SK-N-SH (cell line): ENCODE results near the gene DDX51. TPM values are rescaled to one million over a fixed set of nuclear protein-coding genes. Genes with fewer than 3 reads are reported as not detected.
"Not testable (repeated sequence)": the region's sequence is repeated elsewhere in the genome, so short reads cannot be mapped to it uniquely, and the experiment has no call there.

ENCODE experiments used
- CTCF ChIA-PET: fragments of 300-600, 350-600 bp; formaldehyde crosslinking; extraction: SDS; loops from one replicate; lab custom pipeline; 2021; lab: Yijun Ruan, JAX
- POLR2A ChIA-PET: fragments of 350-600 bp; sonication (Branson Sonifier 250); formaldehyde crosslinking; extraction: SDS; loops from one replicate; lab custom pipeline; 2020; ENCODE audit warnings: antibody characterized with exemption, inconsistent platforms; lab: Yijun Ruan, JAX
- DNase-seq: peaks from one replicate; pipeline ENCODE4 v3.0.0; 2012
- H2AFZ ChIP-seq: fragments of 200-600 bp; sonication (generic); 2 replicates; pipeline ENCODE4 v1.8.1; 2016; ENCODE audit warnings: antibody characterized with exemption, mild to moderate bottlenecking, low read depth
- H3F3A ChIP-seq: fragments of 200-600 bp; sonication (generic); replicated peaks from 2 replicates; pipeline ENCODE3; 2016; ENCODE audit warnings: antibody characterized with exemption, mild to moderate bottlenecking; ENCODE audit not compliant: insufficient read depth
- H3K27ac ChIP-seq, 2 experiments: fragments of 200-500 bp in 1 of 2; fragments of 200-600 bp in 1 of 2; sonication (Bioruptor generic) in 1 of 2; sonication (generic), shearing (Covaris generic) in 1 of 2; 2 replicates each; pipeline versions ENCODE4 v1.5.1 to v1.6.1; 2014 to 2016; ENCODE audit warnings: low read depth in 2 of 2, inconsistent platforms in 1 of 2, low read length in 1 of 2, mild to moderate bottlenecking in 1 of 2, mixed read lengths in 1 of 2
- H3K27me3 ChIP-seq: fragments of 200-600 bp; sonication (generic), shearing (Covaris generic); 2 replicates; pipeline ENCODE4 v1.6.1; 2016; ENCODE audit warnings: mixed run types; ENCODE audit not compliant: insufficient read depth
- H3K36me3 ChIP-seq, 2 experiments: fragments of 200-500 bp in 1 of 2; fragments of 200-600 bp in 1 of 2; sonication (Bioruptor generic) in 1 of 2; sonication (generic) in 1 of 2; replicated peaks in 1 of 2; 2 replicates each; pipeline versions ENCODE3 to v1.5.1; 2014 to 2016; ENCODE audit warnings: low read length in 1 of 2, mild to moderate bottlenecking in 1 of 2; ENCODE audit not compliant: insufficient read depth in 2 of 2, control insufficient read depth in 1 of 2
- H3K4me1 ChIP-seq, 2 experiments: fragments of 200-500 bp in 1 of 2; fragments of 200-600 bp in 1 of 2; sonication (Bioruptor generic) in 1 of 2; sonication (generic), shearing (Covaris generic) in 1 of 2; 2 replicates each; pipeline versions ENCODE4 v1.5.1 to v1.6.1; 2014 to 2016; ENCODE audit warnings: low read depth in 1 of 2, low read length in 1 of 2, mixed run types in 1 of 2; ENCODE audit not compliant: insufficient read depth in 2 of 2, control insufficient read depth in 1 of 2
- H3K4me2 ChIP-seq: fragments of 200-600 bp; sonication (generic), shearing (Covaris generic); 2 replicates; pipeline ENCODE4 v1.6.1; 2017; ENCODE audit warnings: mixed run types
- H3K4me3 ChIP-seq, 2 experiments: fragments of 200-500 bp in 1 of 2; fragments of 200-600 bp in 1 of 2; sonication (Bioruptor generic) in 1 of 2; sonication (generic), shearing (Covaris generic) in 1 of 2; 2 replicates each; pipeline versions ENCODE4 v1.5.1 to v1.8.1; 2014 to 2016; ENCODE audit warnings: low read depth in 2 of 2, inconsistent platforms in 1 of 2, low read length in 1 of 2, mild to moderate bottlenecking in 1 of 2, mixed read lengths in 1 of 2, moderate library complexity in 1 of 2
- H3K79me2 ChIP-seq: fragments of 200-600 bp; sonication (generic); 2 replicates; pipeline ENCODE4 v1.8.1; 2017; ENCODE audit warnings: mild to moderate bottlenecking; ENCODE audit not compliant: insufficient read depth
- H3K9ac ChIP-seq: fragments of 200-600 bp; sonication (generic); 2 replicates; pipeline ENCODE4 v1.6.1; 2017; ENCODE audit warnings: mixed run types
- H3K9me2 ChIP-seq: fragments of 200-600 bp; sonication (generic); 2 replicates; pipeline ENCODE4 v1.6.1; 2017; ENCODE audit warnings: mixed run types
- H3K9me3 ChIP-seq: fragments of 200-600 bp; sonication (generic); 2 replicates; pipeline ENCODE4 v1.6.1; 2017; ENCODE audit warnings: mixed run types, mild to moderate bottlenecking, moderate library complexity
- H4K20me1 ChIP-seq: fragments of 200-600 bp; sonication (generic); 2 replicates; pipeline ENCODE4 v1.6.1; 2017; ENCODE audit warnings: mild to moderate bottlenecking, mixed run types; ENCODE audit not compliant: insufficient read depth
- EP300 ChIP-seq, 2 experiments: IDR thresholded peaks; 2 replicates each; pipeline versions ENCODE4 v1.4.0 to v1.6.1; 2012; ENCODE audit warnings: borderline replicate concordance in 1 of 2, low read depth in 1 of 2, low read length in 1 of 2
- FOSL2 ChIP-seq: IDR thresholded peaks from 2 replicates; pipeline ENCODE4 v1.4.0; 2012; ENCODE audit warnings: low read depth, mild to moderate bottlenecking, moderate library complexity, borderline replicate concordance
- POLR2AphosphoS5 ChIP-seq: IDR thresholded peaks from 2 replicates; pipeline ENCODE4 v1.6.1; 2012; ENCODE audit warnings: low read depth, low read length
- RAD21 ChIP-seq: IDR thresholded peaks from 2 replicates; pipeline ENCODE4 v1.6.1; 2012; ENCODE audit warnings: mild to moderate bottlenecking, low read length
- RFX5 ChIP-seq: IDR thresholded peaks from 2 replicates; pipeline ENCODE4 v1.6.1; 2012; ENCODE audit warnings: mild to moderate bottlenecking, improper control_type of control experiment, low read length
- YY1 ChIP-seq: IDR thresholded peaks from 2 replicates; pipeline ENCODE4 v1.4.0; 2012; ENCODE audit warnings: low read depth, mild to moderate bottlenecking
- WGBS: methylation state at CpG from one replicate; pipeline ENCODE4 v1.1.6; 2017; ENCODE audit warnings: low lambda C conversion rate; 5-methylcytosine and 5-hydroxymethylcytosine counted together
- polyA plus RNA-seq, 3 experiments: library from polyadenylated mRNA; depleted of rRNA; stranded (reverse); fragments of >200 nt; gene quantifications; 2 replicates each; pipeline ENCODE4 v1.2.3, GENCODE V29; 2012
- TF ChIP-seq, protein P1 (sequence below): IDR thresholded peaks from 2 replicates; pipeline ENCODE4 v1.4.0; 2012; ENCODE audit warnings: low read depth, borderline replicate concordance
- TF ChIP-seq, protein P2 (sequence below): fragments of 150-350 bp; IDR thresholded peaks from 2 replicates; pipeline ENCODE4 v1.6.1; 2017; ENCODE audit warnings: antibody characterized with exemption, low read length, low read depth, borderline replicate concordance
- TF ChIP-seq, protein P3 (sequence below): IDR thresholded peaks from 2 replicates; pipeline ENCODE4 v1.6.1; 2012; ENCODE audit warnings: mild to moderate bottlenecking, low read depth, low read length, moderate library complexity

Gene DDX51
- polyA plus RNA-seq, 1 of the 3 experiments (the other 2 are of a cell fraction) = 17.3 TPM

DNA sequence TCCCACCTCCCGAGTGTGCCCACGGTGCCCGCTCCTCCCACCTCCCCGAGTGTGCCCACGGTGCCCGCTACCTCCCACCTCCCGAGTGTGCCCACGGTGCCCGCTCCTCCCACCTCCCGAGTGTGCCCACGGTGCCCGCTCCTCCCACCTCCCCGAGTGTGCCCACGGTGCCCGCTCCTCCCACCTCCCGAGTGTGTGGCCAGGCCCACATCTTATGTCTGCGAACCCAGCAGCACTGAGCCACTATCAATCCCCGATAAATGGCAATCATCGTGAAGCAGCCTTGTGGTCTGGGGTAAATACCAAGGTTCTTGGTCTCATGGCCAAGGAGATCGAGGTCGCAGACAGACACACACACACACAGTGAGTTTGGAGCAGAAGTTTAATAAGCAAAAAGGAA, 7.9 kb downstream of the DDX51 start:
- H3K4me2 ChIP-seq, H3K79me2 ChIP-seq, H3K4me3 ChIP-seq, H2AFZ ChIP-seq, DNase-seq, H3K27me3 ChIP-seq, H3K4me1 ChIP-seq, H3F3A ChIP-seq, H4K20me1 ChIP-seq, POLR2A ChIA-PET, H3K9ac ChIP-seq, CTCF ChIA-PET, H3K27ac ChIP-seq, H3K9me3 ChIP-seq, H3K9me2 ChIP-seq: not testable (repeated sequence)
- 25% methylated on average over 5 of the region's 21 CpGs for WGBS
- peaks cover 6 to 26% of the 10 kb centered on the region in 2 experiments for H3K36me3 ChIP-seq

DNA sequence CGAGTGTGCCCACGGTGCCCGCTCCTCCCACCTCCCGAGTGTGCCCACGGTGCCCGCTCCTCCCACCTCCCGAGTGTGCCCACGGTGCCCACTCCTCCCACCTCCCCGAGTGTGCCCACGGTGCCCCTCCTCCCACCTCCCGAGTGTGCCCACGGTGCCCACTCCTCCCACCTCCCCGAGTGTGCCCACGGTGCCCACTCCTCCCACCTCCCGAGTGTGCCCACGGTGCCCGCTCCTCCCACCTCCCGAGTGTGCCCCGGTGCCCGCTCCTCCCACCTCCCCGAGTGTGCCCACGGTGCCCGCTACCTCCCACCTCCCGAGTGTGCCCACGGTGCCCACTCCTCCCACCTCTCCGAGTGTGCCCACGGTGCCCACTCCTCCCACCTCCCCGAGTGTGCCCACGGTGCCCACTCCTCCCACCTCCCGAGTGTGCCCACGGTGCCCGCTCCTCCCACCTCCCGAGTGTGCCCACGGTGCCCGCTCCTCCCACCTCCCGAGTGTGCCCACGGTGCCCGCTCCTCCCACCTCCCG, 9.4 kb downstream of the DDX51 start:
- H3F3A ChIP-seq, H3K4me1 ChIP-seq, H3K79me2 ChIP-seq, DNase-seq, H3K27ac ChIP-seq, POLR2A ChIA-PET, H2AFZ ChIP-seq, H3K4me3 ChIP-seq, H3K4me2 ChIP-seq, H4K20me1 ChIP-seq, H3K9me3 ChIP-seq, H3K27me3 ChIP-seq, H3K9ac ChIP-seq, H3K9me2 ChIP-seq, CTCF ChIA-PET: not testable (repeated sequence)
- peaks cover 4 to 14% of the 10 kb centered on the region in 2 experiments for H3K36me3 ChIP-seq
- 74% methylated on average over 18 of the region's 39 CpGs for WGBS

DNA sequence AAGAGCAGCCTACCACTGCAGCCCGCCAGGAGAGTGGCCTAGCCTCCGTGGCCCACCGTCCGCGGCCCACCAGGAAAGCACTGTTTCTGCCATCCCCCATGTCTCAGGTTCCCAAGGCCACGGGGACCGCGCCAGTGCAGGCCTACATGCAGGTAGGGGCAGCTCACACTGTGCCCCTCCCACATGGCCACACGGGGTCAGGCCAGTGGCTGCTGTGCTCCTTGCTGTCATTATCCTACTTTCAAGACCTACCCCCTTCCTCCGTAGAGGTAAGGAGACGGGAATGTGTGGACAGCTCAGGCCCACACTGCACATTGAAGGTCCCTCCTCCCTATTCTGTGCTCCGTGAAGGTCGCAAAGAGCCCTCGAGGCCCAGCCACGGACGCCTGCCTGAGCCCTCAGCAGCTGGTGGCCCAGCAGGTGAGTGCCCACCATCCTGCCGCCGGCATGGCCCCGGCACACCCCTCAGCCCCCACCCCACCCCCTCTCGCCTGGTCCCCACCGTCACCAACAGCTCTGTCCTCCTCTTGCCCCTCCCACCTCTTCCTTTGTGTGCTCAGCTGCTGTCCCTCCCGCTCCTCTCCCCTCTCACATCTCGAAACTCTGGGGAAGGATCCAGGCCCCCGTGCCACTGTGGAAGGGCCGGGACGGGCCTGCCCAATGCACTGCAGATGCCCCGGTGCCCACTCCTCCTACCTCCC, 10.0 kb downstream of the DDX51 start:
- Histone ChIP-seq H3K4me3 (no peak overlapping the region), H3K27ac (no peak overlapping the region)
- TF ChIP-seq, protein P1, sequence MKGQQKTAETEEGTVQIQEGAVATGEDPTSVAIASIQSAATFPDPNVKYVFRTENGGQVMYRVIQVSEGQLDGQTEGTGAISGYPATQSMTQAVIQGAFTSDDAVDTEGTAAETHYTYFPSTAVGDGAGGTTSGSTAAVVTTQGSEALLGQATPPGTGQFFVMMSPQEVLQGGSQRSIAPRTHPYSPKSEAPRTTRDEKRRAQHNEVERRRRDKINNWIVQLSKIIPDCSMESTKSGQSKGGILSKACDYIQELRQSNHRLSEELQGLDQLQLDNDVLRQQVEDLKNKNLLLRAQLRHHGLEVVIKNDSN = no peak
- TF ChIP-seq RAD21 = no peak
- no peak for TF ChIP-seq RFX5
- TF ChIP-seq, protein P2, sequence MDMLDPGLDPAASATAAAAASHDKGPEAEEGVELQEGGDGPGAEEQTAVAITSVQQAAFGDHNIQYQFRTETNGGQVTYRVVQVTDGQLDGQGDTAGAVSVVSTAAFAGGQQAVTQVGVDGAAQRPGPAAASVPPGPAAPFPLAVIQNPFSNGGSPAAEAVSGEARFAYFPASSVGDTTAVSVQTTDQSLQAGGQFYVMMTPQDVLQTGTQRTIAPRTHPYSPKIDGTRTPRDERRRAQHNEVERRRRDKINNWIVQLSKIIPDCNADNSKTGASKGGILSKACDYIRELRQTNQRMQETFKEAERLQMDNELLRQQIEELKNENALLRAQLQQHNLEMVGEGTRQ = no peak
- no peak for TF ChIP-seq EP300 (IDR thresholded peaks at IDR 0.05; ENCODE audit: borderline replicate concordance in 1 of 2, low read depth in 1 of 2, low read length in 1 of 2)
- TF ChIP-seq YY1 = no peak
- TF ChIP-seq FOSL2 = no peak
- TF ChIP-seq POLR2AphosphoS5 = no peak
- TF ChIP-seq, protein P3, sequence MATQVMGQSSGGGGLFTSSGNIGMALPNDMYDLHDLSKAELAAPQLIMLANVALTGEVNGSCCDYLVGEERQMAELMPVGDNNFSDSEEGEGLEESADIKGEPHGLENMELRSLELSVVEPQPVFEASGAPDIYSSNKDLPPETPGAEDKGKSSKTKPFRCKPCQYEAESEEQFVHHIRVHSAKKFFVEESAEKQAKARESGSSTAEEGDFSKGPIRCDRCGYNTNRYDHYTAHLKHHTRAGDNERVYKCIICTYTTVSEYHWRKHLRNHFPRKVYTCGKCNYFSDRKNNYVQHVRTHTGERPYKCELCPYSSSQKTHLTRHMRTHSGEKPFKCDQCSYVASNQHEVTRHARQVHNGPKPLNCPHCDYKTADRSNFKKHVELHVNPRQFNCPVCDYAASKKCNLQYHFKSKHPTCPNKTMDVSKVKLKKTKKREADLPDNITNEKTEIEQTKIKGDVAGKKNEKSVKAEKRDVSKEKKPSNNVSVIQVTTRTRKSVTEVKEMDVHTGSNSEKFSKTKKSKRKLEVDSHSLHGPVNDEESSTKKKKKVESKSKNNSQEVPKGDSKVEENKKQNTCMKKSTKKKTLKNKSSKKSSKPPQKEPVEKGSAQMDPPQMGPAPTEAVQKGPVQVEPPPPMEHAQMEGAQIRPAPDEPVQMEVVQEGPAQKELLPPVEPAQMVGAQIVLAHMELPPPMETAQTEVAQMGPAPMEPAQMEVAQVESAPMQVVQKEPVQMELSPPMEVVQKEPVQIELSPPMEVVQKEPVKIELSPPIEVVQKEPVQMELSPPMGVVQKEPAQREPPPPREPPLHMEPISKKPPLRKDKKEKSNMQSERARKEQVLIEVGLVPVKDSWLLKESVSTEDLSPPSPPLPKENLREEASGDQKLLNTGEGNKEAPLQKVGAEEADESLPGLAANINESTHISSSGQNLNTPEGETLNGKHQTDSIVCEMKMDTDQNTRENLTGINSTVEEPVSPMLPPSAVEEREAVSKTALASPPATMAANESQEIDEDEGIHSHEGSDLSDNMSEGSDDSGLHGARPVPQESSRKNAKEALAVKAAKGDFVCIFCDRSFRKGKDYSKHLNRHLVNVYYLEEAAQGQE = no peak
- TF ChIP-seq, all 33 proteins: peak for 0
- H3K27me3 ChIP-seq = no peaks in the 10 kb centered on the region
- no peak overlapping the region for H3K9ac ChIP-seq
- 89% methylated on average over 18 of the region's 27 CpGs for WGBS
- H3K9me2 ChIP-seq = no peaks in the 10 kb centered on the region
- POLR2A ChIA-PET = no interaction called here
- H4K20me1 ChIP-seq = no peaks in the 10 kb centered on the region
- H3K36me3 ChIP-seq = peaks cover 7 to 8% of the 10 kb centered on the region in 2 experiments
- no peaks in the 10 kb centered on the region for H3K79me2 ChIP-seq
- no peak overlapping the region for H2AFZ ChIP-seq
- no peak for DNase-seq
- CTCF ChIA-PET = no interaction called here
- H3K4me2 ChIP-seq = no peak overlapping the region
- H3K4me1 ChIP-seq = no peaks in the 10 kb centered on the region
- H3F3A ChIP-seq = no peaks in the 10 kb centered on the region
- no peaks in the 10 kb centered on the region for H3K9me3 ChIP-seq
